Tibial nerve (tissue), 3 donors: ENCODE data around the gene MED16.

Experiments
- CTCF ChIP-seq, 5 experiments: fragments of 200-600 bp in 3 of 5; fragments of 450-650 bp in 2 of 5; sonication (generic) in 3 of 5; IDR thresholded peaks; one replicate each; pipeline ENCODE4 v1.5.1; 2016 to 2019; ENCODE audit warnings: antibody characterized with exemption in 5 of 5, mild to moderate bottlenecking in 3 of 5, moderate library complexity in 2 of 5
- POLR2A ChIP-seq, 2 donors: fragments of 450-650 bp; IDR thresholded peaks; one replicate each; pipeline ENCODE4 v1.6.1; 2017; ENCODE audit warnings: antibody characterized with exemption in 2 of 2, mild to moderate bottlenecking in 2 of 2, moderate library complexity in 2 of 2

- TF ChIP-seq CTCF (IDR thresholded peaks at IDR 0.05) (no peak), POLR2A (IDR thresholded peaks at IDR 0.05) (no peak)
Observed at GRCh38 chr19:890831-891230, 2.2 kb downstream of the MED16 start.
